Measurements from ENCODE around the gene KIF4A.
"Not testable (repeated sequence)": the region's sequence is repeated elsewhere in the genome, so short reads cannot be mapped to it uniquely, and the experiment has no call there.

The KIF4A gene

GRCh38 chrX:70332600-70332999 is 42.7 kb downstream of the KIF4A start:
- Histone ChIP-seq H3K27me3 (ENCODE audit: control insufficient read depth in 5 of 5, insufficient read depth in 4 of 5, low read length in 5 of 5) (peaks cover 0 to 11% (median 0%) of the 10 kb centered on the region in 5 donors), H3K9ac (ENCODE audit: low read length in 5 of 5) (no peak overlapping the region), H3K9me3 (ENCODE audit: control insufficient read depth in 5 of 5, low read length in 5 of 5) (no peaks in the 10 kb centered on the region), H3K36me3 (ENCODE audit: control insufficient read depth in 5 of 5, insufficient read depth in 5 of 5, low read length in 5 of 5) (no peaks in the 10 kb centered on the region), H3K4me3 (ENCODE audit: low read depth in 1 of 5, low read length in 5 of 5) (no peak overlapping the region), H3K4me1 (ENCODE audit: control insufficient read depth in 5 of 5, insufficient read depth in 5 of 5, low read length in 5 of 5) (no peaks in the 10 kb centered on the region), H3K27ac (ENCODE audit: low read depth, low read length) (no peak overlapping the region)

DNA sequence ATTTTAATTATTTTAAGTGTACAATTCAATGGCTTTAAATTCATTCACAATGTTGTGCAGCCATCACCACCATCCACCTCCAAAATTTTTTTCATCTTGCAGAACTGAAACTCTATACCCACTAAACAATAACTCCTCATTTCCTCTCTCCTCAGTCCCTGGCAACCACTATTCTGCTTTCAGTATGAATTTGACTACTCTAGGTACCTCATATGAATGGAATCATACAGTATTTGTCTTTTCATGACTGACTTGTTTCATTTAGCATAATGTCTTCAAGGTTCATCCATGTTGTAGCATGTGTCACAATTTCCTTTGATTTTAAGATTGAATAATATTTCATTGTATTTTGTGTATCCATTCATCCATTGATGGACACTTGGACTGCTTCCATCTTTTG is 46.9 kb downstream of the KIF4A start:
- Histone ChIP-seq H3K27ac (ENCODE audit: low read depth, low read length) (no peak overlapping the region), H3K9me3 (ENCODE audit: control insufficient read depth in 5 of 5, low read length in 5 of 5) (no peaks in the 10 kb centered on the region), H3K36me3 (ENCODE audit: control insufficient read depth in 5 of 5, insufficient read depth in 5 of 5, low read length in 5 of 5) (no peaks in the 10 kb centered on the region), H3K4me3 (ENCODE audit: low read depth in 1 of 5, low read length in 5 of 5) (no peak overlapping the region), H3K4me1 (ENCODE audit: control insufficient read depth in 5 of 5, insufficient read depth in 5 of 5, low read length in 5 of 5) (no peaks in the 10 kb centered on the region), H3K27me3 (ENCODE audit: control insufficient read depth in 5 of 5, insufficient read depth in 4 of 5, low read length in 5 of 5) (peaks cover 0 to 13% (median 3%) of the 10 kb centered on the region in 5 donors), H3K9ac (ENCODE audit: low read length in 5 of 5) (no peak overlapping the region)

DNA sequence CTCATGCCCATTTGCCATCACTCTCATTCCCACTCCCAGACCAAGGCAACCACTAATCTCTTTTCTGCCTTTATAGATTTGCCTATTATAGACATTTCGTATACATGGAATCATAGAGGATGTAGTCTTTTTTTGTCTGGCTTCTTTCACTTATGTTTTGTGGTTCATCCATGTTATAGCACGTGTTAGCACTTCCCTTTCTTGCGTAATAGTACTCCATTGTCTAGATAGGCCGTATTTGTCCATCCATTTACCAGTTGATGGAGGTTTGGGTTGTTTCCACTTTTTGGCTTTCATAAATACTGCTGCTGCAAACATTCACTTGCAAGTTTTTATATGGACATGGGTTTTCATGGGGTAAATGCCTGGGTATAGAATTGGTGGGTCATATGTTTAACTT is 48.4 kb downstream of the KIF4A start:
- H3K36me3 ChIP-seq (ENCODE audit: control insufficient read depth in 5 of 5, insufficient read depth in 5 of 5, low read length in 5 of 5), result no peaks in the 10 kb centered on the region
- H3K4me1 ChIP-seq (ENCODE audit: control insufficient read depth in 5 of 5, insufficient read depth in 5 of 5, low read length in 5 of 5), result no peaks in the 10 kb centered on the region
- H3K4me3 ChIP-seq (ENCODE audit: low read depth in 1 of 5, low read length in 5 of 5), result no peak overlapping the region
- no peak overlapping the region for H3K27ac ChIP-seq (ENCODE audit: low read depth, low read length)
- H3K9me3 ChIP-seq (ENCODE audit: control insufficient read depth in 5 of 5, low read length in 5 of 5), result no peaks in the 10 kb centered on the region
- no peak overlapping the region for H3K9ac ChIP-seq (ENCODE audit: low read length in 5 of 5)
- peaks cover 0 to 13% (median 3%) of the 10 kb centered on the region in 5 donors for H3K27me3 ChIP-seq (ENCODE audit: control insufficient read depth in 5 of 5, insufficient read depth in 4 of 5, low read length in 5 of 5)

DNA sequence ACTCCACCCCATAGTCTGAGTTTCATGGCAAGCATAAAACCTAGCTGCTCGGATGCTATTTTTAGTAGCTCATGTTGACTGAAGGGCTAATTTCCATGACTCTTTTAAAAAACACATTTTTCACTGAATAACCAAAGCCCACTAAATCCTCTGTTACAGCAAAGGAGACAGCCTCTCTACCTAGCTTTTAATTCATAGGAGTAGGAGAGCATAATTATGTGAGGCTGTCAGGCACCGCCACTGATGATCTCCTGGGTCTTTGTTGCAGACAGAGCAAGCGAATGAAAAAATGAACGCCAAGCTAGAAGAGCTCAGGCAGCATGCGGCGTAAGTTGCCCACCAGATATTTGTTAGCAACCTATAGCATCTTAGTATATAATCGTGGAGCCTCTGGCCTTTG is 53.5 kb downstream of the KIF4A start:
- H3K27me3 ChIP-seq (ENCODE audit: control insufficient read depth in 5 of 5, insufficient read depth in 4 of 5, low read length in 5 of 5), result peaks cover 0 to 7% (median 6%) of the 10 kb centered on the region in 5 donors
- no peaks in the 10 kb centered on the region for H3K36me3 ChIP-seq (ENCODE audit: control insufficient read depth in 5 of 5, insufficient read depth in 5 of 5, low read length in 5 of 5)
- no peaks in the 10 kb centered on the region for H3K4me1 ChIP-seq (ENCODE audit: control insufficient read depth in 5 of 5, insufficient read depth in 5 of 5, low read length in 5 of 5)
- no peak overlapping the region for H3K9ac ChIP-seq (ENCODE audit: low read length in 5 of 5)
- H3K27ac ChIP-seq (ENCODE audit: low read depth, low read length), result no peak overlapping the region
- H3K9me3 ChIP-seq (ENCODE audit: control insufficient read depth in 5 of 5, low read length in 5 of 5), result no peaks in the 10 kb centered on the region
- no peak overlapping the region for H3K4me3 ChIP-seq (ENCODE audit: low read depth in 1 of 5, low read length in 5 of 5)

GRCh38 chrX:70346418-70347070 is 56.6 kb downstream of the KIF4A start:
- Histone ChIP-seq H3K9ac (ENCODE audit: low read length in 5 of 5) (no peak overlapping the region), H3K27me3 (ENCODE audit: control insufficient read depth in 5 of 5, insufficient read depth in 4 of 5, low read length in 5 of 5) (peaks cover 0 to 4% (median 0%) of the 10 kb centered on the region in 5 donors), H3K4me3 (ENCODE audit: low read depth in 1 of 5, low read length in 5 of 5) (no peak overlapping the region), H3K4me1 (ENCODE audit: control insufficient read depth in 5 of 5, insufficient read depth in 5 of 5, low read length in 5 of 5) (no peaks in the 10 kb centered on the region), H3K36me3 (ENCODE audit: control insufficient read depth in 5 of 5, insufficient read depth in 5 of 5, low read length in 5 of 5) (no peaks in the 10 kb centered on the region), H3K27ac (ENCODE audit: low read depth, low read length) (no peak overlapping the region), H3K9me3 (ENCODE audit: control insufficient read depth in 5 of 5, low read length in 5 of 5) (peaks cover 0 to 4% (median 0%) of the 10 kb centered on the region in 5 donors)

DNA sequence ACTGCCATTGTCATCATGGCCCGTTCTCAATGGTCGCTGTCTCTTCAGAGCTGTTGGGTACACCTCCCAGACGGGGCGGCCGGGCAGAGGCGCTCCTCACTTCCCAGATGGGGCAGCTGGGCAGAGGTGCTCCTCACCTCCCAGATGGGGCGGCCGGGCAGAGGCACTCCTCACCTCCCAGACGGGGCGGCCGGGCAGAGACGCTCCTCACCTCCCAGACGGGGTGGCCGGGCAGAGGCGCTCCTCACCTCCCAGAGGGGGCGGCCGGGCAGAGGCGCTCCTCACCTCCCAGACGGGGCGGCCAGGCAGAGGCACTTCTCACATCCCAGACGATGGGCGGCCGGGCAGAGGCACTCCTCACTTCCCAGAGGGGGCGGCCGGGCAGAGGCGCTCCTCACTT is 58.9 kb downstream of the KIF4A start:
- H3K27ac ChIP-seq (ENCODE audit: low read depth, low read length); H3K4me3 ChIP-seq (ENCODE audit: low read depth in 1 of 5, low read length in 5 of 5); H3K27me3 ChIP-seq (ENCODE audit: control insufficient read depth in 5 of 5, insufficient read depth in 4 of 5, low read length in 5 of 5); H3K36me3 ChIP-seq (ENCODE audit: control insufficient read depth in 5 of 5, insufficient read depth in 5 of 5, low read length in 5 of 5); H3K4me1 ChIP-seq (ENCODE audit: control insufficient read depth in 5 of 5, insufficient read depth in 5 of 5, low read length in 5 of 5); H3K9ac ChIP-seq (ENCODE audit: low read length in 5 of 5); H3K9me3 ChIP-seq (ENCODE audit: control insufficient read depth in 5 of 5, low read length in 5 of 5): not testable (repeated sequence)

DNA sequence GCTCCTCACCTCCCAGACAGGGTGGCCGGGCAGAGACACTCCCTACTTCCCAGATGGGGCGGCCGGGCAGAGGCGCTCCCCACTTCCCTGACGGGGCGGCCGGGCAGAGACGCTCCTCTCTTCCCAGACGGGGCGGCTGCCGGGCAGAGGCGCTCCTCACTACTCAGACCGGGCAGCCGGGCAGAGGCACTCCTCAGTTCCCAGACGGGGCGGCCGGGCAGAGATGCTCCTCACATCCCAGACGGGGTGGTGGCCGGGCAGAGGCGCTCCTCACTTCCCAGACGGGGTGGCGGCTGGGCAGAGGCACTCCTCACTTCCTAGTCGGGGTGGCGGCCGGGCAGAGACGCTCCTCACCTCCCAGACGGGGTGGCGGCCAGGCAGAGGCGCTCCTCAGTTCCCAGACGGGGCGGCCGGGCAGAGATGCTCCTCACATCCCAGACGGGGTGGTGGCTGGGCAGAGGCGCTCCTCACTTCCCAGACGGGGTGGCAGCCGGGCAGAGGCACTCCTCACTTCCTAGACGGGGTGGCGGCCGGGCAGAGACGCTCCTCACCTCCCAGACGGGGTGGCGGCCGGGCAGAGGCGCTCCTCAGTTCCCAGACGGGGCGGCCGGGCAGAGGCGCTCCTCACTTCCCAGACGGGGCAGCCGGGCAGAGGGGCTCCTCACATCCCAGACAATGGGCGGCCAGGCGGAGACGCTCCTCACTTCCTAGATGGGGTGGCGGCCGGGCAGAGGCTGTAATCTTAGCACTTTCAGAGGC is 59.6 kb downstream of the KIF4A start:
- H3K27me3 ChIP-seq (ENCODE audit: control insufficient read depth in 5 of 5, insufficient read depth in 4 of 5, low read length in 5 of 5); H3K9ac ChIP-seq (ENCODE audit: low read length in 5 of 5); H3K36me3 ChIP-seq (ENCODE audit: control insufficient read depth in 5 of 5, insufficient read depth in 5 of 5, low read length in 5 of 5); H3K4me1 ChIP-seq (ENCODE audit: control insufficient read depth in 5 of 5, insufficient read depth in 5 of 5, low read length in 5 of 5); H3K9me3 ChIP-seq (ENCODE audit: control insufficient read depth in 5 of 5, low read length in 5 of 5); H3K4me3 ChIP-seq (ENCODE audit: low read depth in 1 of 5, low read length in 5 of 5); H3K27ac ChIP-seq (ENCODE audit: low read depth, low read length): not testable (repeated sequence)

GRCh38 chrX:70352496-70352895 is 62.6 kb downstream of the KIF4A start:
- Histone ChIP-seq H3K27me3 (ENCODE audit: control insufficient read depth in 5 of 5, insufficient read depth in 4 of 5, low read length in 5 of 5) (peaks cover 0 to 4% (median 0%) of the 10 kb centered on the region in 5 donors), H3K27ac (ENCODE audit: low read depth, low read length) (no peak overlapping the region), H3K4me1 (ENCODE audit: control insufficient read depth in 5 of 5, insufficient read depth in 5 of 5, low read length in 5 of 5) (no peaks in the 10 kb centered on the region), H3K4me3 (ENCODE audit: low read depth in 1 of 5, low read length in 5 of 5) (no peak overlapping the region), H3K9me3 (ENCODE audit: control insufficient read depth in 5 of 5, low read length in 5 of 5) (peaks cover 0 to 4% (median 0%) of the 10 kb centered on the region in 5 donors), H3K9ac (ENCODE audit: low read length in 5 of 5) (no peak overlapping the region), H3K36me3 (ENCODE audit: control insufficient read depth in 5 of 5, insufficient read depth in 5 of 5, low read length in 5 of 5) (no peaks in the 10 kb centered on the region)

DNA sequence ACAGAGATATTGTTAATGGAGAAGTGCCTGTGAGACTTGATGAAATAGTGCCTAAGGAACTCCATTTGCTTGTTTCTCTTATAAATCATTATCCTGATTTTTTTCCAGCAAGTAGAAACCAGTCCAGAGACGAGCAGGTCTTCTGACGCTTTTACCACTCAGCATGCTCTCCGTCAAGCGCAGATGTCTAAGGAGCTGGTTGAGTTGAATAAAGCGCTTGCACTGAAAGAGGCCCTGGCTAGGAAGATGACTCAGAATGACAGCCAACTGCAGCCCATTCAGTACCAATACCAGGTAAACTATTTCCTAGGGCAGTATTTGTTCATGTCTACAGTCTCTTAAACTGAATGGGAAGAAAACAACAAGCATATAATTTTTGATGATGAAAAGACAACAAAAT is 63.6 kb downstream of the KIF4A start:
- Histone ChIP-seq H3K36me3 (ENCODE audit: control insufficient read depth in 5 of 5, insufficient read depth in 5 of 5, low read length in 5 of 5) (no peaks in the 10 kb centered on the region), H3K4me3 (ENCODE audit: low read depth in 1 of 5, low read length in 5 of 5) (no peak overlapping the region), H3K27ac (ENCODE audit: low read depth, low read length) (no peak overlapping the region), H3K4me1 (ENCODE audit: control insufficient read depth in 5 of 5, insufficient read depth in 5 of 5, low read length in 5 of 5) (no peaks in the 10 kb centered on the region), H3K9me3 (ENCODE audit: control insufficient read depth in 5 of 5, low read length in 5 of 5) (peaks cover 0 to 4% (median 0%) of the 10 kb centered on the region in 5 donors), H3K9ac (ENCODE audit: low read length in 5 of 5) (no peak overlapping the region), H3K27me3 (ENCODE audit: control insufficient read depth in 5 of 5, insufficient read depth in 4 of 5, low read length in 5 of 5) (peaks cover 0 to 4% (median 0%) of the 10 kb centered on the region in 5 donors)

DNA sequence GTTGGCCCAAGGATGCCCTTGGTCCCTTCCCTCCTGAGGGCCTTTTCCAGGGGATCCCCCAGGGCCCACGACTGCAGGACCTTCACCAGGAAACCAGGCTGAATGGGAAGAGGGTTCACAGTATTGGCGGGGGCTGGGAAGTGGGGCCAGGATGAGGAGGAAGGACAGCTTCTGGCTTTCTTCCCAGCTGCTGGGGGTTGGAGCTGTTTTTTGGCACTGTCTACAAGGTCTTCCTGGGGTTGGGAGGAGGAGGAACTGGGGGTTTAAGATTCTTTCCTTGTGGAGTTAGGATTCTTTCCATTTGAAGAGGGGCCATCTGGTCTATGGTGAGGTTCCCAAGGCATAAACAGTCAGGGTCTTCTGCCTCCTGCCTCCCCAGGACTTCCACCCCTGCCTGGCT is 64.8 kb downstream of the KIF4A start:
- Histone ChIP-seq H3K4me3 (ENCODE audit: low read depth in 1 of 5, low read length in 5 of 5) (no peak overlapping the region), H3K4me1 (ENCODE audit: control insufficient read depth in 5 of 5, insufficient read depth in 5 of 5, low read length in 5 of 5) (no peaks in the 10 kb centered on the region), H3K9ac (ENCODE audit: low read length in 5 of 5) (no peak overlapping the region), H3K9me3 (ENCODE audit: control insufficient read depth in 5 of 5, low read length in 5 of 5) (peaks cover 0 to 8% (median 4%) of the 10 kb centered on the region in 5 donors), H3K27ac (ENCODE audit: low read depth, low read length) (no peak overlapping the region), H3K27me3 (ENCODE audit: control insufficient read depth in 5 of 5, insufficient read depth in 4 of 5, low read length in 5 of 5) (peaks cover 0 to 4% (median 3%) of the 10 kb centered on the region in 5 donors), H3K36me3 (ENCODE audit: control insufficient read depth in 5 of 5, insufficient read depth in 5 of 5, low read length in 5 of 5) (no peaks in the 10 kb centered on the region)

Measured in subcutaneous abdominal adipose tissue (tissue), 5 donors.